Measurements from ENCODE around the gene THAP8. TPM values are rescaled to one million over a fixed set of nuclear protein-coding genes. Genes with fewer than 3 reads are reported as not detected.

Gene THAP8
- total and polyA plus RNA-seq, 2 of the 13 experiments (the other 11 are each of a cell fraction or from before 2014, with no cell fraction given) = 1.7 to 3.7 TPM

DNA sequence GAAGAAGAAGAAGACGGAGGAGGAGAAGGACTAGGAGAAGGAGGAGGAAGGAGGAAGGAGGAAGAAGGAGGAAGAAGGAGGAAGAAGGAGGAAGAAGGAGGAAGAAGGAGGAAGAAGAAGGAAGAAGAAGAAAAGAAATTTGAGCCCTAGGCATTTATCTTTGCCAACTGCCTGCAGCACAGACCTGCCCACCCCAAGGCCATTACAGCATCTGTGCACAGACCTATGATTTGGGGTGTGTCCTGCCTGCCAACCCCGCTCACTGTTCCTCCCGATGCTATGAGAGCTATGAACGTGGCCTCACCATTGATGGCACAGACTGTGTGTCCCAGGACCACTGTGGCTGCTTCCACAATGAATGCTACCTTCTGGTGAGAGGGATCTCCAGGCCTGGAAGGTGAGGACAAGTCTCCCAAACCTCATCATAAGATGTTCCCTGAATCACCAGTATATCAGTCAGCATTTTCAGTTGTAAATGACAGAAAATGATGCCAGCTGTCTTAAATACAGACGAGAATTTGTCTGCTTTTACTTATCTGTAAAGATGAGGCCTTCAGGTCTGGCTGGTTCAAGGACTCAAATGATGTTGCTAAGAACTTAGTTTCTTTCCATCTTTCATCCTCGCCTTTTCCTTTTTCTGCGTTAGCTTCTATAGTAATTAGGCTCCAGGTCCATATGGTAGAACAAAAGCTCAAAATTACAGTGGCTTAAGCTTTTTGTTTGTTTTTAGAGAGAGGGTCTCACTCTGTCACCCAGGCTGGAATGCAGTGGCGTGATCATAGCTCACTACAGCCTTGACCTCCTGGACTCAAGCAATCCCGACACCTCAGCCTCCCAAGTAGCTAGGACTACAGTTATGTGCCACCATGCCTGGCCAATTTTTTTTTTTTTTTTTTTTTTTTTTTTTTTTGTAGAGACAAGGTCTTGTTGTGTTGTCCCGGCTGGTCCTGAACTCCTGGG is 63.0 kb downstream of the THAP8 start (continued):
- TF ChIP-seq, protein P1, sequence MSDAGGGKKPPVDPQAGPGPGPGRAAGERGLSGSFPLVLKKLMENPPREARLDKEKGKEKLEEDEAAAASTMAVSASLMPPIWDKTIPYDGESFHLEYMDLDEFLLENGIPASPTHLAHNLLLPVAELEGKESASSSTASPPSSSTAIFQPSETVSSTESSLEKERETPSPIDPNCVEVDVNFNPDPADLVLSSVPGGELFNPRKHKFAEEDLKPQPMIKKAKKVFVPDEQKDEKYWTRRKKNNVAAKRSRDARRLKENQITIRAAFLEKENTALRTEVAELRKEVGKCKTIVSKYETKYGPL (CRISPR knock-in tag; IDR thresholded peaks at IDR 0.05) = no peak
- TF ChIP-seq ZNF547 (CRISPR knock-in tag; IDR thresholded peaks at IDR 0.05) (no peak), HNRNPK (IDR thresholded peaks at IDR 0.05; ENCODE audit: low read depth, low read length, poor library complexity, severe bottlenecking) (no peak), SALL1 (CRISPR knock-in tag; IDR thresholded peaks at IDR 0.05) (0 out of 2 replicates have a peak, but pooled peaks have one; percentile 17), NFIB (CRISPR knock-in tag; IDR thresholded peaks at IDR 0.05; ENCODE audit: borderline replicate concordance) (no peak), IRF1 (CRISPR knock-in tag; IDR thresholded peaks at IDR 0.05; ENCODE audit: low read depth) (no peak), ATF7-NPFF (CRISPR knock-in tag; IDR thresholded peaks at IDR 0.05; ENCODE audit: low read depth) (no peak), NKX3-1 (CRISPR knock-in tag; IDR thresholded peaks at IDR 0.05) (no peak), ETV6 (CRISPR knock-in tag; conservative IDR thresholded peaks at IDR 0.05) (no peak), PAXIP1 (CRISPR knock-in tag; conservative IDR thresholded peaks at IDR 0.05) (peak; percentile 46), KDM6A (CRISPR knock-in tag; IDR thresholded peaks at IDR 0.05; ENCODE audit: low read depth) (no peak), ZNF703 (CRISPR knock-in tag; IDR thresholded peaks at IDR 0.05; ENCODE audit: borderline replicate concordance) (no peak), EEA1 (CRISPR knock-in tag; IDR thresholded peaks at IDR 0.05; ENCODE audit: borderline replicate concordance) (no peak), NR2F6 (IDR thresholded peaks at IDR 0.05) (0 out of 2 replicates have a peak, but pooled peaks have one; percentile 24), NR2F6 (CRISPR knock-in tag; IDR thresholded peaks at IDR 0.05) (no peak), NCOA2 (CRISPR knock-in tag; IDR thresholded peaks at IDR 0.05) (peak; percentile 39; the same call in 1 of the 2 replicates), ZNF274 (CRISPR knock-in tag; IDR thresholded peaks at IDR 0.05) (no peak), ZNF556 (CRISPR knock-in tag; IDR thresholded peaks at IDR 0.05; ENCODE audit: borderline replicate concordance) (no peak), ZNF33B (CRISPR knock-in tag; IDR thresholded peaks at IDR 0.05) (no peak), MBNL3 (CRISPR knock-in tag; conservative IDR thresholded peaks at IDR 0.05) (no peak), CSRNP1 (CRISPR knock-in tag; IDR thresholded peaks at IDR 0.05) (no peak), ZNF138 (CRISPR knock-in tag; IDR thresholded peaks at IDR 0.05; ENCODE audit: low read depth) (no peak), ZNF570 (CRISPR knock-in tag; IDR thresholded peaks at IDR 0.05; ENCODE audit: borderline replicate concordance) (no peak), ZNF781 (CRISPR knock-in tag; IDR thresholded peaks at IDR 0.05; ENCODE audit: borderline replicate concordance, not compliant biosample characterization) (no peak)
